Measurements from ENCODE around the gene HDAC10. TPM values are rescaled to one million over a fixed set of nuclear protein-coding genes. Genes with fewer than 3 reads are reported as not detected.
A peak's percentile ranks its signal among the peaks of the same experiment; 100 is the strongest.

Gene HDAC10
- total RNA-seq, 3 donors from 2014 or later (not counting 1 experiment from before 2014, with no cell fraction given), result 112 to 131 (median 123) TPM

GRCh38 chr22:50253941-50254340 is 2.9 kb upstream of the HDAC10 start:
- no peaks in the 10 kb centered on the region for H3K27me3 ChIP-seq (ENCODE audit: control insufficient read depth, insufficient read depth, low read length)
- intact Hi-C loops (cut with micrococcal nuclease), result loop anchor here (2.0 to 5.0 kb wide), 4 partner anchors 73 to 438 kb away; partner anchors contain the start of genes DENND6B and PPP6R2
- H3K27ac Mint-ChIP-seq, result no peak overlapping the region

GRCh38 chr22:50253046-50253915 is 2.2 kb upstream of the HDAC10 start:
- peaks cover 0 to 17% of the 10 kb centered on the region in 2 donors for H3K4me1 Mint-ChIP-seq
- intact Hi-C loops (cut with micrococcal nuclease), result loop anchor here (2.0 to 5.0 kb wide), 4 partner anchors 74 to 439 kb away; partner anchors contain the start of genes DENND6B and PPP6R2
- Histone ChIP-seq H3K27ac (ENCODE audit: low read length) (no peak overlapping the region), H3K27me3 (ENCODE audit: control insufficient read depth, insufficient read depth, low read length) (no peaks in the 10 kb centered on the region), H3K9me3 (ENCODE audit: control insufficient read depth, insufficient read depth, low read length) (no peaks in the 10 kb centered on the region), H3K4me1 (ENCODE audit: control insufficient read depth, insufficient read depth, low read length) (peaks cover 34% of the 10 kb centered on the region), H3K4me3 (ENCODE audit: low read length) (no peak overlapping the region), H3K36me3 (ENCODE audit: control insufficient read depth, insufficient read depth, low read length) (peaks cover 2% of the 10 kb centered on the region)
- no peak overlapping the region for H3K4me3 Mint-ChIP-seq
- no peak for TF ChIP-seq CTCF (IDR thresholded peaks at IDR 0.05)
- no peak for ATAC-seq
- no peak for DNase-seq
- H3K27me3 Mint-ChIP-seq (ENCODE audit: low read depth in 2 of 2), result no peaks in the 10 kb centered on the region
- no peaks in the 10 kb centered on the region for H3K9me3 Mint-ChIP-seq
- H3K27ac Mint-ChIP-seq, result no peak overlapping the region
- 86% methylated on average over 22 of the region's 22 CpGs for WGBS (ENCODE audit: insufficient coverage)
- no peaks in the 10 kb centered on the region for H3K36me3 Mint-ChIP-seq

More at GRCh38 chr22:50253941-50254340, 2.9 kb upstream of the HDAC10 start:
- peaks cover 0 to 17% of the 10 kb centered on the region in 2 donors for H3K4me1 Mint-ChIP-seq
- DNase-seq (no peak), ATAC-seq (no peak)
- H3K4me3 Mint-ChIP-seq, result no peak overlapping the region
- WGBS (ENCODE audit: insufficient coverage), result 88% methylated on average over 8 of the region's 8 CpGs
- Histone ChIP-seq H3K27ac (ENCODE audit: low read length) (no peak overlapping the region), H3K4me1 (ENCODE audit: control insufficient read depth, insufficient read depth, low read length) (peaks cover 28% of the 10 kb centered on the region), H3K36me3 (ENCODE audit: control insufficient read depth, insufficient read depth, low read length) (no peaks in the 10 kb centered on the region), H3K4me3 (ENCODE audit: low read length) (no peak overlapping the region), H3K9me3 (ENCODE audit: control insufficient read depth, insufficient read depth, low read length) (no peaks in the 10 kb centered on the region)
- H3K36me3 Mint-ChIP-seq, result no peaks in the 10 kb centered on the region
- TF ChIP-seq CTCF (IDR thresholded peaks at IDR 0.05), result no peak
- no peaks in the 10 kb centered on the region for H3K9me3 Mint-ChIP-seq
- peaks cover 0 to 4% of the 10 kb centered on the region in 2 donors for H3K27me3 Mint-ChIP-seq (ENCODE audit: low read depth in 2 of 2)

- Mint-ChIP-seq H3K4me1 (peaks cover 0 to 17% of the 10 kb centered on the region in 2 donors), H3K4me3 (peak overlapping the region; percentile 74), H3K36me3 (no peaks in the 10 kb centered on the region), H3K27ac (peak overlapping the region in 1 of 2 donors; percentile 59), H3K27me3 (ENCODE audit: low read depth in 2 of 2) (no peaks in the 10 kb centered on the region), H3K9me3 (no peaks in the 10 kb centered on the region)
- Histone ChIP-seq H3K27ac (ENCODE audit: low read length) (peak overlapping the region; percentile 47), H3K4me1 (ENCODE audit: control insufficient read depth, insufficient read depth, low read length) (peaks cover 44% of the 10 kb centered on the region), H3K27me3 (ENCODE audit: control insufficient read depth, insufficient read depth, low read length) (no peaks in the 10 kb centered on the region), H3K4me3 (ENCODE audit: low read length) (no peak overlapping the region), H3K36me3 (ENCODE audit: control insufficient read depth, insufficient read depth, low read length) (peaks cover 10% of the 10 kb centered on the region), H3K9me3 (ENCODE audit: control insufficient read depth, insufficient read depth, low read length) (no peaks in the 10 kb centered on the region)
- 53% methylated on average over 25 of the region's 25 CpGs for WGBS (ENCODE audit: insufficient coverage)
- TF ChIP-seq CTCF (IDR thresholded peaks at IDR 0.05), result peak; percentile 72
- ATAC-seq (peak; percentile 74 to 75 (median 74)), DNase-seq (peak; percentile 65 to 83)
- intact Hi-C loops (cut with micrococcal nuclease), result loop anchor here (2.0 to 5.0 kb wide), 4 partner anchors 75 to 440 kb away; partner anchors contain the start of genes DENND6B and PPP6R2
Observed at GRCh38 chr22:50252082-50253045, 1.3 kb upstream of the HDAC10 start.

All from natural killer cell (primary cell).